ENCODE data around the gene RTN4IP1.

RTN4IP1 gene

DNA sequence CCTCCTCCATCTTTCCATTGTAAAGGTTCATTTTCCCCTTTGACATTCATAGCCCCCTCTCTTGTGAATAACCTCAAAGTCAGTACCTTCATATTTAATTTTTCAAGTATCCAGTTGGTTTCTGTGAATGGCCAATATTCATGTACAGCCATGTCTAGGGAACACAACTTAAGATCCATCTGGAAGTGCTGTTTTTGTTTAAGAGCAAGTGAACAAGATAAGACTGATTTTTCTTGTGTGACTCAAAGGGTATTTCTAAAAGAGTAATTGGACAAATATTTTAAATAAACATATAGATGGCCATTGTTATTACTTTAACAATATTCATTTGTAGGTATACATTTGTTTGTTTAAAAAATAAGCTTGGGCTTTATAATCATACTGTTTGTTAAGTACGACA is 92.9 kb downstream of the RTN4IP1 start:
- TF ChIP-seq, protein P1, sequence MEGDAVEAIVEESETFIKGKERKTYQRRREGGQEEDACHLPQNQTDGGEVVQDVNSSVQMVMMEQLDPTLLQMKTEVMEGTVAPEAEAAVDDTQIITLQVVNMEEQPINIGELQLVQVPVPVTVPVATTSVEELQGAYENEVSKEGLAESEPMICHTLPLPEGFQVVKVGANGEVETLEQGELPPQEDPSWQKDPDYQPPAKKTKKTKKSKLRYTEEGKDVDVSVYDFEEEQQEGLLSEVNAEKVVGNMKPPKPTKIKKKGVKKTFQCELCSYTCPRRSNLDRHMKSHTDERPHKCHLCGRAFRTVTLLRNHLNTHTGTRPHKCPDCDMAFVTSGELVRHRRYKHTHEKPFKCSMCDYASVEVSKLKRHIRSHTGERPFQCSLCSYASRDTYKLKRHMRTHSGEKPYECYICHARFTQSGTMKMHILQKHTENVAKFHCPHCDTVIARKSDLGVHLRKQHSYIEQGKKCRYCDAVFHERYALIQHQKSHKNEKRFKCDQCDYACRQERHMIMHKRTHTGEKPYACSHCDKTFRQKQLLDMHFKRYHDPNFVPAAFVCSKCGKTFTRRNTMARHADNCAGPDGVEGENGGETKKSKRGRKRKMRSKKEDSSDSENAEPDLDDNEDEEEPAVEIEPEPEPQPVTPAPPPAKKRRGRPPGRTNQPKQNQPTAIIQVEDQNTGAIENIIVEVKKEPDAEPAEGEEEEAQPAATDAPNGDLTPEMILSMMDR (IDR thresholded peaks at IDR 0.05; ENCODE audit: insufficient read depth, low read depth, low read length, missing control alignments) = no peak
- H3K4me3 ChIP-seq (ENCODE audit: low read depth, low read length) = no peak overlapping the region
- DNase-seq (ENCODE audit: low read depth) = no peak

DNA sequence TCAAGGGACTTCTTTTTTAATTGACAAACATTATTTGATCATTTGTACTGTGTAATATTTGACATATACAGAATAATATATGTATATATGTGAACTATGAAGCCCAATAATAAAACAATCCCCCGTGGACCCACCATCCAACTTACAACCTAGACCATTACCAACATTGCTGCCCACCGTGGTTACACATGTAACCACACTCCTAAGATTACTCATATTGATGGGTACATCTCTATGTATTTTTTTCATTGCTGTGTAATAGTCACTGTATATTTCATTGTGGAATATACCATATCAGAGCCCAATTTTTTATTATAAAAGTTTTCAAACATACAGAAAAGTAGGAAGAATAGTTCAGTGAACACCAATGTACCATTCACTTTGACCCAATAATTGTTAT is 94.3 kb downstream of the RTN4IP1 start:
- TF ChIP-seq, protein P1 (IDR thresholded peaks at IDR 0.05; ENCODE audit: insufficient read depth, low read depth, low read length, missing control alignments) = no peak
- DNase-seq (ENCODE audit: low read depth) = no peak
- no peak overlapping the region for H3K4me3 ChIP-seq (ENCODE audit: low read depth, low read length)

DNA sequence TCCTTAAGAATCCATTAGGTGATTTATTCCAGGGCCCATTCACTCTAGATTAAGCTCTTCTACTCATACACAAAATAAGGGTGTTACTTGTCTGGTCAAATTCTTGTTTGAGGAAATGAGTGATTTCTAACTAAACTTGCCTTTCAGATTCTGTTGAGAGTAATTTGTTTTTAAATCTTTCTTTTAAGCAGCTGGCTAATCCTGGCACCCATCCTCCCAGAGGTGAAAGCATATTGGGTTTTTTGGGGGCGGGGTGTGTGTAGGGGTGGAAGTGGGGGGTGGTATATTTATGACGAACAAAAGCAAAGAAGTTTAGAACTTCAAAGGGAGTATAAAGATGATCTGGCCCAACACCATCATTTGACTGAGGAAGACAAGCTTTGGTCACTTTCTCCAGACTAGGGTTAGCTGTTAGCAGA is 94.7 kb downstream of the RTN4IP1 start:
- H3K4me3 ChIP-seq (ENCODE audit: low read depth, low read length) = no peak overlapping the region
- TF ChIP-seq, protein P1 (IDR thresholded peaks at IDR 0.05; ENCODE audit: insufficient read depth, low read depth, low read length, missing control alignments) = no peak
- DNase-seq (ENCODE audit: low read depth) = peak; percentile 34

DNA sequence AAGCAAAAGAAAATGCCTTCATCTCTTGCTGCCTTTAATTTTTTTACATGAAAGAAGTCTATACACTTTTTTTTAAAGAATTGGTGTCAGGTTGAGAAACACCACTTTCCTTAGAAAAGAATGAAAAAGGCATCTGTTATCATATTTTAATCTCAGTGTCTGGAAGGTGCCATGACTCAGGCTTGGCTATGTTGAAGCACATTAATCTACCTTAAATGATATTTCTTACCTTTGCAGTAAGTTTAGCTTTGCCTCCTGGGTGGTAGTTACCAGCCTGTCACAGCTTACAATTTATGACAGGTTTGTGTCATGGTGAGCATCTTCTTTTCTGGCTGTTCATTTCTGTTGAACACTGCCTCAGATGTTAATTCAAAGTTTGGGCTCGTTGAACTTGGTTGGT is 95.3 kb downstream of the RTN4IP1 start:
- no peak overlapping the region for H3K4me3 ChIP-seq (ENCODE audit: low read depth, low read length)
- TF ChIP-seq, protein P1 (IDR thresholded peaks at IDR 0.05; ENCODE audit: insufficient read depth, low read depth, low read length, missing control alignments) = no peak

DNA sequence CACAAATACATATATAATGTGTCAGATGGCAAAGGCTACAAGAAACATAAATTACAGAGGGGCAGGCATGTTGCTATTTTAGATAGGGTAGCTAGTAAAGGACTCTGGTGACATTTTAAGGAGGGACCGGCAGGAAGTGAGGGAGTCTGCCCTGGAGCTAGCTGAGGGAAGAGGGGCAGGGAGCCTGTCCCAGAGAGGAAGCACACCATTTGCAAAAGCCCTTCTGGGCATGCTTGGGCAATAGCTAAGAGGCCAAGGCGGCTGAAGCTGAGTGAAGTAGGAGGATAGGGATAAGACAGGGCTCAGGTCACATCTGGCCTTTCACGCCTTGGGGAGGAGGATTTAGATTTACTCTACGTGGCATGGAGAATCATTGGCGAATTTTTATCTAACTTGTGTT is 96.2 kb downstream of the RTN4IP1 start:
- TF ChIP-seq, protein P1 (IDR thresholded peaks at IDR 0.05; ENCODE audit: insufficient read depth, low read depth, low read length, missing control alignments) = no peak
- DNase-seq (ENCODE audit: low read depth) = no peak
- no peak overlapping the region for H3K4me3 ChIP-seq (ENCODE audit: low read depth, low read length)

More for the DNA sequence above, 95.3 kb downstream of the RTN4IP1 start:
- no peak for DNase-seq (ENCODE audit: low read depth)

DNA sequence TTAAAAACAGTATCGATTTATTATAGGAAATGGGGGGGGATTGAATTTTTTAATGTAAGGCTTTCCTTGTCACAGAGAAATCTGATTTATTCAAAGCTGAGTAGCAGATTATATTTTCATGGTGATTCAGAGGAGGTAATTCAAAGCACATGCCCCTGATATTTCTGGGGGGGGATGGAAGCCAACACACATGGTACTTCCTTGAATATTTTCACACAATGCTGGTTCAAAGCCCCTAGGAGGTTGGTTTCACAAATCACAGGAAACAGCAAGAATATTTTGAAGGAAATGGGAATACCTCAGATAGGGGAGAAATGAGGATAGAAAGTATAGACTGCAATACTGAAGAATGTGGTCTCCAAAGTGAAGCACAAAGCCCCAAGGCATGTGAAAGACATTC is 98.8 kb downstream of the RTN4IP1 start:
- TF ChIP-seq, protein P1 (IDR thresholded peaks at IDR 0.05; ENCODE audit: insufficient read depth, low read depth, low read length, missing control alignments) = no peak
- no peak overlapping the region for H3K4me3 ChIP-seq (ENCODE audit: low read depth, low read length)
- no peak for DNase-seq (ENCODE audit: low read depth)

DNA sequence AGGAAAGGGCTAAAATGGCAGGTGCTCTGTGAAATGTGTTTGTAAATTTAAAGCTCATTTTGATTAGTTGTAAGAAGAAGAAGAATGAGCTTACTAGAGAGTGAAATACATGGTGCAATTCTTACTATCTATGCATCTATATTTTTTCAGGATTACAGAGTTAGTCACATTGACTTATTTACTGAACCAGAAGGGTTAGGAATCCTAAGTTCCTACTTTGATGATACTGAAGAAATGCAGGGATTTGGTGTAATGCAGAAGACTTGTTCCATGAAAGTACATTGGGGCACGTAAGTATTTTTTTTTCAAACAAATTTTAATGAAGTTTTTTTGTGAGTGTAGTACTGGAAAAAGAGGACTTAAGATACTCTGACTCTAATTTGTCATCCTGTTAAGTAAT is 99.3 kb downstream of the RTN4IP1 start:
- no peak for DNase-seq (ENCODE audit: low read depth)
- TF ChIP-seq, protein P1 (IDR thresholded peaks at IDR 0.05; ENCODE audit: insufficient read depth, low read depth, low read length, missing control alignments) = no peak
- no peak overlapping the region for H3K4me3 ChIP-seq (ENCODE audit: low read depth, low read length)
